22Rv1 (cell line): ENCODE results near the gene SPTAN1.

ENCODE experiments used
- ZFX ChIP-seq: fragments of 450-650 bp; IDR thresholded peaks from 2 replicates; pipeline ENCODE4 v1.6.1; 2017; ENCODE audit warnings: antibody characterized with exemption, borderline replicate concordance
- TF ChIP-seq, protein P1 (sequence below): fragments of 450-650 bp; IDR thresholded peaks from 2 replicates; pipeline ENCODE4 v1.5.1; 2017; ENCODE audit warnings: mild to moderate bottlenecking

DNA sequence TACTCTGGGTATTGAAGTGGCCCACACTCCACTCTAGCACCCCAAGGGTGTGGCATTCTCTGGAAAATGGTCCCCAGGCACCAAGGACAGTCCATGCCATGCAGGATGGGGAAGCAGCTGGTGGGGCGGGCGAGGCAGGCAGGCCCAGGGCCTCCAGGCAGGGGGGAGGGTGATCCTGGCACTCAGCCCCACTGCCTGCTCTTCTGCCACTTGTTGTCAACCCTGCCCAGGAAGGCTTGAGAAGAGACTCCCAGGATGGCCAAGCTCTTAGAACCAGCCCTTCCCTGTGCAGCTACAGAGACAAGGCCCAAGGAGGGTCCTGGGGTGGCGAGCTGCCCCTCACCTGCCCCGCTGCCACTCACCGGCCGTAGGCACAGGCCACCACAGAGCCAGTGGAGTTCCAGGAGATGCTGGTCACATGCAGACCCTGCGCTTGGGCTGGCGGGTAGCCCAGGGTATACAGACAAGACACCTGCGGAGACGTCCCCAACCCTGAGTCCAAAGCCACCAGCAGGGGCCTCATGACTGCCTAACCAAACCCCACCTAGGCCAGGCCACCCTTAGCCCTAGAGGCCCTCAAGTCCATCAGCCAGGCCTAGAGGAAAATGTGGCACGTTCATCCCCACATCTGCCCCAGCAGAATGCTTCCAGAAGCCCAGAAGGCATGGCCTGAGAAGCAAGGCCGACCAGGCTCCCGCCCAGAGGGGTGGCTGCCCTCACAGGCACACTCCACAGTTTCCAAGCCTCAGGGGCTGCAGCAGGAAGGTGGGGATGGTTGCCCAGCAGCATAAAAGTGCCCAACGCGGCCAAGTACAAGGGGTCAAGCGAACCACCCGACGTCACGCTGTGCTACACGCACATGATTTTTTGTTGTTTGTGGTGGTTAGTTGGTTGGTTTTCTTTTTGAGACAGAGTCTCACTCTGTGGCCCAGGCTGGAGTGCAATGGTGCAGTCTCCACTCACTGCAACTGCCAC lies 84.5 kb downstream of the SPTAN1 start:
- TF ChIP-seq, protein P1, sequence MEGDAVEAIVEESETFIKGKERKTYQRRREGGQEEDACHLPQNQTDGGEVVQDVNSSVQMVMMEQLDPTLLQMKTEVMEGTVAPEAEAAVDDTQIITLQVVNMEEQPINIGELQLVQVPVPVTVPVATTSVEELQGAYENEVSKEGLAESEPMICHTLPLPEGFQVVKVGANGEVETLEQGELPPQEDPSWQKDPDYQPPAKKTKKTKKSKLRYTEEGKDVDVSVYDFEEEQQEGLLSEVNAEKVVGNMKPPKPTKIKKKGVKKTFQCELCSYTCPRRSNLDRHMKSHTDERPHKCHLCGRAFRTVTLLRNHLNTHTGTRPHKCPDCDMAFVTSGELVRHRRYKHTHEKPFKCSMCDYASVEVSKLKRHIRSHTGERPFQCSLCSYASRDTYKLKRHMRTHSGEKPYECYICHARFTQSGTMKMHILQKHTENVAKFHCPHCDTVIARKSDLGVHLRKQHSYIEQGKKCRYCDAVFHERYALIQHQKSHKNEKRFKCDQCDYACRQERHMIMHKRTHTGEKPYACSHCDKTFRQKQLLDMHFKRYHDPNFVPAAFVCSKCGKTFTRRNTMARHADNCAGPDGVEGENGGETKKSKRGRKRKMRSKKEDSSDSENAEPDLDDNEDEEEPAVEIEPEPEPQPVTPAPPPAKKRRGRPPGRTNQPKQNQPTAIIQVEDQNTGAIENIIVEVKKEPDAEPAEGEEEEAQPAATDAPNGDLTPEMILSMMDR, result no peak
- no peak for TF ChIP-seq ZFX
